ENCODE measurements around the gene PHC3. TPM values are rescaled to one million over a fixed set of nuclear protein-coding genes. Genes with fewer than 3 reads are reported as not detected.

PHC3 gene
- total RNA-seq, 2 experiments from 2014 or later, result 48.7 to 50.4 TPM

DNA sequence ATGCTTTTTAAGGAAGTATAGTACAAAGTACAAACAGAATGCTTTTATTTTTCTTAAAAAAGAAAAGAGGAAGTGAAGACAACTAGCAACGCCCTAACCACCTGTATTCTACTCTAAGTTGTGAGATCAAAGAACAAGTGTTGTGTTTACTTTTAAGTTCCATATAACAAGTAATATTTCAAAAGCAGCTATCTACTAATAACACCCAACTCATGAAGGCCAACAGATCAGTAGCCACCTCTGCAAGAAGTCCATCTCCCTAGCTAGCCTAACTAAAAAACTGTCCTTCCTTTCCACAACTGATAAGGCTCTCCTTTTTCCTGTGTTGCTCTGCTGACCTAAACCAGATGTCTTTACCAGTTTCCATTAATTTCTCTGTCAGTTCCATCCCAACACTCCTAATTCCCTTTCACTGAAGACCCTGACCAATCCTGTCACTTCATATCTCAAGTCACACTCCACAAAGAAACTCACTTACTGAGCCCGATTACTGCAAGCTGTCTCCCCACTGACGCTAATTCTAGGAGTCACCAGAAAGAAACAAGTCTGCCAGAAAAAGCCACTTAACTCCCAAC is 26.9 kb downstream of the PHC3 start:
- CTCF ChIA-PET, result interaction anchor here (0.7 to 1.7 kb wide), 2 partner anchors 12 to 33 kb away, joined by 3 to 5 read pairs; no protein-coding TSS in a partner anchor
- no peak for DNase-seq
- peaks cover 36% of the 10 kb centered on the region for H3K36me3 Mint-ChIP-seq (ENCODE audit: low read depth)

GRCh38 chr3:170154084-170154483 is 27.4 kb downstream of the PHC3 start:
- Mint-ChIP-seq H3K4me1 (ENCODE audit: low read depth) (peaks cover 50% of the 10 kb centered on the region), H3K4me3 (no peak overlapping the region), H3K27me3 (ENCODE audit: low read depth) (no peaks in the 10 kb centered on the region), H3K27ac (peak overlapping the region; percentile 84), H3K36me3 (ENCODE audit: low read depth) (peaks cover 33% of the 10 kb centered on the region), H3K9me3 (no peaks in the 10 kb centered on the region)
- CTCF ChIA-PET, result interaction anchor here (0.7 kb wide), 1 partner anchor 33 kb away, joined by 3 read pairs; no protein-coding TSS in a partner anchor
- intact Hi-C loops (cut with micrococcal nuclease), result no loop called here
- no peak for DNase-seq

More for the DNA sequence above, 26.9 kb downstream of the PHC3 start:
- H3K27ac Mint-ChIP-seq, result peak overlapping the region; percentile 84
- H3K27me3 Mint-ChIP-seq (ENCODE audit: low read depth), result no peaks in the 10 kb centered on the region
- peaks cover 52% of the 10 kb centered on the region for H3K4me1 Mint-ChIP-seq (ENCODE audit: low read depth)
- no peak overlapping the region for H3K4me3 Mint-ChIP-seq
- intact Hi-C loops (cut with micrococcal nuclease), result no loop called here
- H3K9me3 Mint-ChIP-seq, result no peaks in the 10 kb centered on the region

- Mint-ChIP-seq H3K27ac (no peak overlapping the region), H3K4me3 (no peak overlapping the region), H3K4me1 (ENCODE audit: low read depth) (peaks cover 48% of the 10 kb centered on the region), H3K36me3 (ENCODE audit: low read depth) (peaks cover 32% of the 10 kb centered on the region), H3K27me3 (ENCODE audit: low read depth) (no peaks in the 10 kb centered on the region), H3K9me3 (no peaks in the 10 kb centered on the region)
- DNase-seq, result no peak
- intact Hi-C loops (cut with micrococcal nuclease), result no loop called here
- CTCF ChIA-PET, result interaction anchor here (0.7 to 2.0 kb wide), 2 partner anchors 12 to 20 kb away, joined by 3 to 6 read pairs; no protein-coding TSS in a partner anchor
These were observed 30.0 kb downstream of the PHC3 start for GRCh38 chr3:170151536-170151935.

DNA sequence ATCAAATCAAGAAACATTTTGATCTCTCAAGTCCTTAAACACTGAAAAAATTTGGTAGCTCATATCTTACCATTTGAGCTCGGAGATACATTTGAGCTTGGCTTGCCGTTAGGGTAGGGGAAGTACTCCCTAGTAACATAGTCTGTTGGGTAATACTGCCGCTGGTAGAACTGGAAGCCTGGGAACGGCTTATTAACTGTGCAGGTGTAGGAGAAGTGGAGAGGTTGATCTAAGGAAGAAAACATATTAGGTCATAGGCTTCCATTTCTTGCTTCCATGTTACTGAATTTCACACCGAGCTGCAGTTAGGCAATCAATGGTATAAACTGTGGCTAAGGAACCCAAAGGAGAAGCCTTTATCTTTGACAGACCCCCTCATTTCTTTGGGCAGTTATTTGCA is 32.5 kb downstream of the PHC3 start:
- H3K36me3 Mint-ChIP-seq (ENCODE audit: low read depth), result peaks cover 35% of the 10 kb centered on the region
- H3K27me3 Mint-ChIP-seq (ENCODE audit: low read depth), result no peaks in the 10 kb centered on the region
- H3K9me3 Mint-ChIP-seq, result no peaks in the 10 kb centered on the region
- H3K4me1 Mint-ChIP-seq (ENCODE audit: low read depth), result peaks cover 43% of the 10 kb centered on the region
- no peak overlapping the region for H3K4me3 Mint-ChIP-seq
- CTCF ChIA-PET, result interaction anchor here (1.2 kb wide), 1 partner anchor 23 kb away, joined by 3 read pairs; no protein-coding TSS in a partner anchor
- intact Hi-C loops (cut with micrococcal nuclease), result no loop called here
- no peak for DNase-seq
- H3K27ac Mint-ChIP-seq, result no peak overlapping the region

DNA sequence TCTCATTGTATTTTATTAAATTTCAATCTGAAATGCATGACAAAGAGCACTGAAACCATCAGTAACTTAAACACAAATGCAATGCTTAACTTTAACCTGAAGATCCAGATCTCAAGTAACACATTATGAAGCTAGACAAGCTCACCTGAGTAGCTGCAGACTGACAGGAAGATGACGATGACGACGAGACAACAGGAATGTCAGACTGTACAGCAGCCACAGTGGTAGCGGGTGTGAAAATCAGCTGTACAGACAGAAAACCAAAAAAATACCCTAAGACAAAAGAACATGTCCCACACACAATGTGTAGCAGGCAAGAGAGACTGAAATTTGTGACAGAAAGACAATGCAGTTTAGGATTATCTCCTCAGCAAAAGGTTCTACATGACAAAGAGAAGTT is 36.3 kb downstream of the PHC3 start:
- no peaks in the 10 kb centered on the region for H3K9me3 Mint-ChIP-seq
- peak overlapping the region; percentile 65 for H3K27ac Mint-ChIP-seq
- no peak overlapping the region for H3K4me3 Mint-ChIP-seq
- no peaks in the 10 kb centered on the region for H3K27me3 Mint-ChIP-seq (ENCODE audit: low read depth)
- peaks cover 37% of the 10 kb centered on the region for H3K4me1 Mint-ChIP-seq (ENCODE audit: low read depth)
- CTCF ChIA-PET, result interaction anchor here (0.9 to 1.2 kb wide), 2 partner anchors 9 to 27 kb away, joined by 3 to 4 read pairs; no protein-coding TSS in a partner anchor
- intact Hi-C loops (cut with micrococcal nuclease), result loop anchor here (2.0 kb wide), 2 partner anchors 16 to 36 kb away; partner anchors contain the start of gene PHC3
- peak; percentile 35 for DNase-seq
- peaks cover 30% of the 10 kb centered on the region for H3K36me3 Mint-ChIP-seq (ENCODE audit: low read depth)

- Mint-ChIP-seq H3K36me3 (ENCODE audit: low read depth) (peaks cover 26% of the 10 kb centered on the region), H3K27me3 (ENCODE audit: low read depth) (no peaks in the 10 kb centered on the region)
- intact Hi-C loops (cut with micrococcal nuclease), result loop anchor here (2.0 kb wide), 2 partner anchors 16 to 36 kb away; partner anchors contain the start of gene PHC3
These were observed 37.1 kb downstream of the PHC3 start for GRCh38 chr3:170144437-170144843.

GRCh38 chr3:170142373-170142772 is 39.2 kb downstream of the PHC3 start:
- CTCF ChIA-PET, result interaction anchor here (0.6 to 0.9 kb wide), 2 partner anchors 13 to 176 kb away, joined by 3 to 4 read pairs; no protein-coding TSS in a partner anchor
- Mint-ChIP-seq H3K27ac (no peak overlapping the region), H3K9me3 (no peaks in the 10 kb centered on the region), H3K27me3 (ENCODE audit: low read depth) (no peaks in the 10 kb centered on the region), H3K36me3 (ENCODE audit: low read depth) (peaks cover 22% of the 10 kb centered on the region), H3K4me3 (no peak overlapping the region), H3K4me1 (ENCODE audit: low read depth) (peaks cover 38% of the 10 kb centered on the region)
- DNase-seq, result no peak
- intact Hi-C loops (cut with micrococcal nuclease), result no loop called here

More at GRCh38 chr3:170144437-170144843, 37.1 kb downstream of the PHC3 start:
- peaks cover 34% of the 10 kb centered on the region for H3K4me1 Mint-ChIP-seq (ENCODE audit: low read depth)
- peak overlapping the region; percentile 71 for H3K27ac Mint-ChIP-seq
- CTCF ChIA-PET, result interaction anchor here (0.6 to 1.0 kb wide), 2 partner anchors 28 to 990 kb away, joined by 3 read pairs; no protein-coding TSS in a partner anchor
- no peaks in the 10 kb centered on the region for H3K9me3 Mint-ChIP-seq
- no peak overlapping the region for H3K4me3 Mint-ChIP-seq
- DNase-seq, result no peak

GRCh38 chr3:170137986-170138385 is 43.5 kb downstream of the PHC3 start:
- Mint-ChIP-seq H3K4me3 (no peak overlapping the region), H3K36me3 (ENCODE audit: low read depth) (peaks cover 40% of the 10 kb centered on the region), H3K27me3 (ENCODE audit: low read depth) (no peaks in the 10 kb centered on the region), H3K27ac (no peak overlapping the region), H3K4me1 (ENCODE audit: low read depth) (peaks cover 34% of the 10 kb centered on the region), H3K9me3 (peaks cover 9% of the 10 kb centered on the region)
- intact Hi-C loops (cut with micrococcal nuclease), result no loop called here
- DNase-seq, result no peak
- CTCF ChIA-PET, result interaction anchor here (0.6 to 1.2 kb wide), 2 partner anchors 32 to 52 kb away, joined by 3 read pairs; no protein-coding TSS in a partner anchor

GRCh38 chr3:170132335-170132734 is 49.2 kb downstream of the PHC3 start:
- H3K27ac Mint-ChIP-seq, result peak overlapping the region; percentile 65
- H3K36me3 Mint-ChIP-seq (ENCODE audit: low read depth), result peaks cover 48% of the 10 kb centered on the region
- H3K27me3 Mint-ChIP-seq (ENCODE audit: low read depth), result no peaks in the 10 kb centered on the region
- intact Hi-C loops (cut with micrococcal nuclease), result loop anchor here (1.0 kb wide), 1 partner anchor 48 kb away; no protein-coding TSS in a partner anchor
- CTCF ChIA-PET, result interaction anchor here (1.0 kb wide), 1 partner anchor 18 kb away, joined by 3 read pairs; no protein-coding TSS in a partner anchor
- DNase-seq, result peak; percentile 66
- peaks cover 9% of the 10 kb centered on the region for H3K9me3 Mint-ChIP-seq
- peaks cover 48% of the 10 kb centered on the region for H3K4me1 Mint-ChIP-seq (ENCODE audit: low read depth)
- H3K4me3 Mint-ChIP-seq, result no peak overlapping the region

DNA sequence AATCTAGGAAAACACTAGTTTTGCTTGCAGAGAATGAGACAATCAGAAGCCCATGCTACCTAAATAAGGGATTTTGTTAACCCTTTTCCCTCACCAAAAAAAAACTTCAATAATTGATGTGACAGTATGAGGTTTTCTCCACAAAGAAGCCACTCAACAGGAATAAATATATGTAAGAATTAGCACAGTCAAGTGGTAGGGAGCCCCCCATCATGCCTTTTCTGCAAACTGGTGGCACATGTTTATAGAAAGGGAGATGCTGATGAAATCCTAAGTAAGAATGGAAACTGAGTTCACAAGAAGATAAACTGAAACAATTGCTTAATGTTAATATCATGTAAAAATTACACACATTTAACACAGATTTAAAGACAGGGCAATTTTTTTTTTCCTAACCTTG is 51.0 kb downstream of the PHC3 start:
- DNase-seq, result peak; percentile 27
- Mint-ChIP-seq H3K9me3 (peaks cover 9% of the 10 kb centered on the region), H3K4me3 (no peak overlapping the region), H3K27ac (peak overlapping the region; percentile 16), H3K36me3 (ENCODE audit: low read depth) (peaks cover 38% of the 10 kb centered on the region), H3K4me1 (ENCODE audit: low read depth) (peaks cover 40% of the 10 kb centered on the region), H3K27me3 (ENCODE audit: low read depth) (no peaks in the 10 kb centered on the region)
- intact Hi-C loops (cut with micrococcal nuclease), result loop anchor here (2.0 kb wide), 1 partner anchor 226 kb away; the partner anchor contains the start of gene SKIL
- CTCF ChIA-PET, result no interaction called here

DNA sequence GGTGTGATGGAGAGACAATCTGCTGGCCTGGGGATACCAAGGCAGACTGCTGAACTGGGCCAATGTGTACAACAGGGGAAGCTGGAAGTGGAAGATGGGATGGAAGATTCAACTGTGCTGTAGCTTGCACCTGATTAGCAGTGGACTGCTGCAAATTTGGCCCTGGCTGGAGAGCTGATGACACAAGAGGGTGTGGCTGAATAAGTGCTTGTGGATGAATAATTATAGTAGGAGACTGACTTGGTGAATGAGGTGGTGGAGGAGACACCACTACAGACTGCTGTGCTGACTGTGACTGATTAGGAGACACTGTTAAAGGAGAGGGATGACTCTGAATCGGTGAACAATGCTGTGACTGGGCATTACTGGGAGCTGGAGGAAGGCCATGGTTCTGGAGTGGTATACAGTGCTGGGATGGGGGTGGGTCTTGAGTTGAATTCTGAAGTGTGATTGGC is 52.5 kb downstream of the PHC3 start:
- Mint-ChIP-seq H3K9me3 (peaks cover 6% of the 10 kb centered on the region), H3K4me1 (ENCODE audit: low read depth) (peaks cover 40% of the 10 kb centered on the region), H3K27ac (peak overlapping the region; percentile 76), H3K4me3 (peak overlapping the region; percentile 20), H3K36me3 (ENCODE audit: low read depth) (peaks cover 26% of the 10 kb centered on the region), H3K27me3 (ENCODE audit: low read depth) (no peaks in the 10 kb centered on the region)
- CTCF ChIA-PET, result interaction anchor here (0.8 to 1.0 kb wide), 3 partner anchors 13 to 29 kb away, joined by 3 to 4 read pairs (median 4); no protein-coding TSS in a partner anchor
- intact Hi-C loops (cut with micrococcal nuclease), result loop anchor here (2.0 kb wide), 3 partner anchors 16 to 74 kb away; no protein-coding TSS in a partner anchor
- DNase-seq, result peak; percentile 48

GRCh38 chr3:170128259-170128976 is 53.1 kb downstream of the PHC3 start:
- no peaks in the 10 kb centered on the region for H3K27me3 Mint-ChIP-seq (ENCODE audit: low read depth)
- peaks cover 2% of the 10 kb centered on the region for H3K9me3 Mint-ChIP-seq
- CTCF ChIA-PET, result interaction anchor here (0.7 to 1.0 kb wide), 4 partner anchors 13 to 28 kb away, joined by 3 to 4 read pairs (median 4); no protein-coding TSS in a partner anchor
- intact Hi-C loops (cut with micrococcal nuclease), result loop anchor here (2.0 kb wide), 3 partner anchors 16 to 74 kb away; no protein-coding TSS in a partner anchor
- H3K4me3 Mint-ChIP-seq, result peak overlapping the region; percentile 20
- H3K27ac Mint-ChIP-seq, result peak overlapping the region; percentile 76
- H3K36me3 Mint-ChIP-seq (ENCODE audit: low read depth), result peaks cover 21% of the 10 kb centered on the region
- peaks cover 36% of the 10 kb centered on the region for H3K4me1 Mint-ChIP-seq (ENCODE audit: low read depth)
- DNase-seq, result peak; percentile 23
